ENCODE measurements around the gene RPS21. TPM values are rescaled to one million over a fixed set of nuclear protein-coding genes. Genes with fewer than 3 reads are reported as not detected.
A peak's percentile ranks its signal among the peaks of the same experiment; 100 is the strongest.

RPS21 gene
- total and polyA plus RNA-seq, 9 of the 15 experiments (the other 6 are each of a cell fraction or from before 2014, with no cell fraction given) = 1,380 to 5,647 (median 3,091) TPM

- TF ChIP-seq ZBTB7A (IDR thresholded peaks at IDR 0.05; ENCODE audit: borderline replicate concordance, control insufficient read depth, low read depth, low read length) = no peak; the same call in 1 of the 2 replicates
- TF ChIP-seq MED1 (CRISPR knock-in tag; IDR thresholded peaks at IDR 0.05; ENCODE audit: borderline replicate concordance) = no peak
- TF ChIP-seq MEIS2 (IDR thresholded peaks at IDR 0.05; ENCODE audit: partially characterized antibody) = no peak
- TF ChIP-seq DPF2 (IDR thresholded peaks at IDR 0.05) = peak; percentile 62; the same call in 1 of the 2 replicates
- TF ChIP-seq ATF2 (CRISPR knock-in tag; IDR thresholded peaks at IDR 0.05) = no peak
- no peak for TF ChIP-seq ZNF197 (CRISPR knock-in tag; IDR thresholded peaks at IDR 0.05; ENCODE audit: low read depth)
- 0 out of 2 replicates have a peak, but pooled peaks have one; percentile 68 for TF ChIP-seq ATF6 (CRISPR knock-in tag; IDR thresholded peaks at IDR 0.05)
- TF ChIP-seq ZNF668 (CRISPR knock-in tag; IDR thresholded peaks at IDR 0.05) = no peak
- TF ChIP-seq MXD1 (CRISPR knock-in tag; IDR thresholded peaks at IDR 0.05; ENCODE audit: borderline replicate concordance, poor library complexity, severe bottlenecking) = no peak
- TF ChIP-seq ZBTB33 (CRISPR knock-in tag; IDR thresholded peaks at IDR 0.05) = no peak; the same call in 1 of the 2 replicates
- no peak for TF ChIP-seq CLOCK (CRISPR knock-in tag; IDR thresholded peaks at IDR 0.05; ENCODE audit: borderline replicate concordance)
- TF ChIP-seq ZBTB43 (CRISPR knock-in tag; IDR thresholded peaks at IDR 0.05) = no peak
- peak; percentile 71 for TF ChIP-seq RBM22 (IDR thresholded peaks at IDR 0.05; ENCODE audit: low read depth, low read length, poor library complexity, severe bottlenecking)
- peak; percentile 92 for TF ChIP-seq CXXC5 (CRISPR knock-in tag; IDR thresholded peaks at IDR 0.05)
- TF ChIP-seq NRF1 (conservative IDR thresholded peaks at IDR 0.05 in 1 of 2, IDR thresholded peaks at IDR 0.05 in 1 of 2) = peak; percentile 74 to 78
These were observed 20.5 kb downstream of the RPS21 start, which contains the start of gene CABLES2 (continued) for GRCh38 chr20:62407221-62407992.
